Endothelial cell of umbilical vein (primary cell): ENCODE measurements around the gene FSTL4. TPM values are rescaled to one million over a fixed set of nuclear protein-coding genes. Genes with fewer than 3 reads are reported as not detected.

Source experiments
- BruUV-seq: library from RNA; stranded (reverse); fragments of 400-500 nt; replicated peaks from 2 replicates; lab custom pipeline; 2021; lab: Mats Ljungman, UMichigan
- CTCF ChIA-PET: fragments of 300-600, 350-600 bp; sonication (Branson Sonifier 250); formaldehyde crosslinking; loops from one replicate; lab custom pipeline; 2021; ENCODE audit warnings: antibody characterized with exemption, inconsistent platforms; lab: Charles Lee
- POLR2A ChIA-PET: fragments of 300-600, 350-600 bp; sonication (Branson Sonifier 250); formaldehyde crosslinking; loops from one replicate; lab custom pipeline; 2021; ENCODE audit warnings: antibody characterized with exemption, inconsistent platforms; lab: Charles Lee
- DNase-seq: peaks from one replicate; pipeline ENCODE4 v3.0.0-alpha.2; 2011; ENCODE audit warnings: low read depth, low spot score
- FAIRE-seq: peaks from 2 replicates; lab custom pipeline; 2011; peaks lifted over from hg19 to GRCh38; lab: Jason Lieb, UNC
- H2AFZ ChIP-seq: 2 replicates; pipeline ENCODE4 v1.6.0; 2012; ENCODE audit warnings: low read depth, low read length, control low read depth, inconsistent platforms
- H3K27ac ChIP-seq: 2 replicates; pipeline ENCODE4 v1.5.1; 2011; ENCODE audit warnings: low read depth, mild to moderate bottlenecking, control low read depth, low read length, moderate library complexity; ENCODE audit not compliant: insufficient read depth
- H3K27me3 ChIP-seq, 2 experiments: 2 replicates each; pipeline versions ENCODE4 v1.6.0 to v1.6.1; 2011; ENCODE audit warnings: low read length in 2 of 2, mixed read lengths in 1 of 2; ENCODE audit not compliant: control insufficient read depth in 2 of 2, insufficient read depth in 2 of 2
- H3K36me3 ChIP-seq, 2 experiments: 2 replicates in 1 of 2; 3 replicates in 1 of 2; pipeline ENCODE4 v1.5.1; 2011; ENCODE audit warnings: low read length in 2 of 2, mild to moderate bottlenecking in 1 of 2, moderate library complexity in 1 of 2; ENCODE audit not compliant: control insufficient read depth in 2 of 2, insufficient read depth in 2 of 2; ENCODE audit errors: extremely low read depth in 1 of 2
- H3K4me1 ChIP-seq: 3 replicates; pipeline ENCODE4 v1.5.1; 2011; ENCODE audit warnings: mild to moderate bottlenecking, low read length; ENCODE audit not compliant: control insufficient read depth, insufficient read depth; ENCODE audit errors: extremely low read depth
- H3K4me2 ChIP-seq: 2 replicates; pipeline ENCODE4 v1.6.1; 2011; ENCODE audit warnings: low read length, control low read depth, mixed read lengths; ENCODE audit not compliant: insufficient read depth
- H3K4me3 ChIP-seq, 3 experiments: fragments of 200-600 bp in 1 of 3; sonication (generic), shearing (Covaris generic) in 1 of 3; replicated peaks in 1 of 3; 2 replicates each; pipeline ENCODE4 v1.5.1; 2011 to 2016; ENCODE audit warnings: control low read depth in 3 of 3, low read length in 3 of 3, mild to moderate bottlenecking in 2 of 3, inconsistent platforms in 1 of 3, low read depth in 1 of 3, moderate library complexity in 1 of 3; ENCODE audit not compliant: insufficient read depth in 1 of 3
- H3K79me2 ChIP-seq: 2 replicates; pipeline ENCODE4 v1.6.0; 2012; ENCODE audit warnings: low read length, inconsistent platforms; ENCODE audit not compliant: control insufficient read depth, insufficient read depth
- H3K9ac ChIP-seq: replicated peaks from 2 replicates; pipeline ENCODE3; 2011; ENCODE audit warnings: low read length, control low read depth; ENCODE audit not compliant: insufficient read depth; ENCODE audit errors: extremely low read depth
- H3K9me1 ChIP-seq: replicated peaks from 3 replicates; pipeline ENCODE4 v1.6.0; 2011; ENCODE audit warnings: mild to moderate bottlenecking, low read length; ENCODE audit not compliant: control insufficient read depth, insufficient read depth; ENCODE audit errors: extremely low read depth
- H3K9me3 ChIP-seq: replicated peaks from 2 replicates; pipeline ENCODE4 v1.5.1; 2012; ENCODE audit warnings: low read length, inconsistent platforms; ENCODE audit not compliant: control insufficient read depth, insufficient read depth
- H4K20me1 ChIP-seq: replicated peaks from 2 replicates; pipeline ENCODE3; 2011; ENCODE audit warnings: mild to moderate bottlenecking, low read length; ENCODE audit not compliant: control insufficient read depth, insufficient read depth; ENCODE audit errors: extremely low read depth
- CTCF ChIP-seq, 2 donors: IDR thresholded peaks; 1 replicate in 1 of 2; 2 replicates in 1 of 2; pipeline ENCODE4 v1.5.1; 2011; ENCODE audit warnings: low read length in 2 of 2, mild to moderate bottlenecking in 2 of 2, moderate library complexity in 2 of 2, control low read depth in 1 of 2, inconsistent platforms in 1 of 2, low read depth in 1 of 2; ENCODE audit not compliant: insufficient read depth in 1 of 2; ENCODE audit errors: extremely low read depth in 1 of 2
- JUN ChIP-seq: IDR thresholded peaks from 2 replicates; pipeline ENCODE4 v1.6.1; 2011; ENCODE audit warnings: borderline replicate concordance, low read depth; ENCODE audit not compliant: insufficient read length, insufficient read depth
- POLR2A ChIP-seq: IDR thresholded peaks from 2 replicates; pipeline ENCODE4 v1.6.1; 2012; ENCODE audit warnings: low read depth, mild to moderate bottlenecking, control low read depth, low read length
- POLR2AphosphoS5 ChIP-seq: IDR thresholded peaks from 2 replicates; pipeline ENCODE4 v1.6.1; 2012; ENCODE audit warnings: low read depth, mild to moderate bottlenecking, control low read depth, low read length, moderate library complexity; ENCODE audit not compliant: insufficient read depth
- dilution Hi-C: fragments of 300-500 bp; cut with MboI; formaldehyde crosslinking; loops from one replicate; pipeline ENCODE4 v1.15.0; 2019; ENCODE audit warnings: low sequenced_read_pairs; ENCODE audit not compliant: extremely low pct_ligation_motif_present
- intact Hi-C: fragments of 100-400 bp; cut with micrococcal nuclease; formaldehyde crosslinking; loops from one replicate; pipeline ENCODE4 v1.10.0; 2022
- polyA plus RNA-seq, 4 experiments: library from polyadenylated mRNA; depleted of rRNA in 3 of 4; stranded (reverse) in 3 of 4; unstranded in 1 of 4; fragments of >200 nt; gene quantifications; 2 replicates each; pipeline versions ENCODE4 v1.2.1 to v1.2.3, GENCODE V29; 2011 to 2012; ENCODE audit warnings: missing spikeins in 1 of 4
- total RNA-seq: library from RNA; stranded (reverse); gene quantifications from 2 replicates; pipeline ENCODE4 v1.2.3, GENCODE V29; 2021

Gene FSTL4
- total and polyA plus RNA-seq, 2 donors (not counting 3 experiments of a cell fraction or from before 2014, with no cell fraction given): 0.18 TPM; not detected in 1

- Histone ChIP-seq H3K9me1 (no peaks in the 10 kb centered on the region), H3K9ac (no peak overlapping the region), H3K9me3 (no peaks in the 10 kb centered on the region), H3K4me3 (no peak overlapping the region), H3K79me2 (no peaks in the 10 kb centered on the region), H3K36me3 (no peaks in the 10 kb centered on the region), H2AFZ (no peak overlapping the region), H3K27ac (no peak overlapping the region), H3K4me2 (no peak overlapping the region), H3K27me3 (peaks cover 0 to 6% of the 10 kb centered on the region in 2 experiments), H3K4me1 (peaks cover 37% of the 10 kb centered on the region), H4K20me1 (peaks cover 3% of the 10 kb centered on the region)
- FAIRE-seq (no peak), DNase-seq (no peak)
- dilution Hi-C loops: no loop called here
- no TSS peak for BruUV-seq
- ChIA-PET POLR2A (no interaction called here), CTCF (no interaction called here)
- intact Hi-C loops: loop anchor here (2.0 kb wide), 1 partner anchor 131 kb away; no protein-coding TSS in a partner anchor
- TF ChIP-seq POLR2A: no peak
These were observed 8.6 kb downstream of the FSTL4 start for GRCh38 chr5:133603711-133604110.

GRCh38 chr5:133602835-133603380 is 9.4 kb downstream of the FSTL4 start:
- FAIRE-seq: peak; percentile 95
- POLR2A ChIA-PET: no interaction called here
- Histone ChIP-seq H3K4me1 (peaks cover 37% of the 10 kb centered on the region), H2AFZ (no peak overlapping the region), H3K9me1 (no peaks in the 10 kb centered on the region), H3K4me3 (peak overlapping the region in 1 of 3 experiments; percentile 4), H3K36me3 (no peaks in the 10 kb centered on the region), H3K27me3 (no peaks in the 10 kb centered on the region), H3K4me2 (peak overlapping the region; percentile 66), H3K27ac (peak overlapping the region; percentile 68), H3K9ac (peak overlapping the region; percentile 11), H4K20me1 (peaks cover 3% of the 10 kb centered on the region), H3K79me2 (no peaks in the 10 kb centered on the region), H3K9me3 (no peaks in the 10 kb centered on the region)
- no peak for TF ChIP-seq CTCF (IDR thresholded peaks at IDR 0.05; ENCODE audit: extremely low read depth in 1 of 2, insufficient read depth in 1 of 2, low read depth in 1 of 2, low read length in 2 of 2)
- no peak for TF ChIP-seq POLR2AphosphoS5
- peak; percentile 42 for TF ChIP-seq JUN
- intact Hi-C loops: loop anchor here (1.0 to 2.0 kb wide), 2 partner anchors 8 to 132 kb away; no protein-coding TSS in a partner anchor
- dilution Hi-C loops: no loop called here
- no TSS peak for BruUV-seq
- CTCF ChIA-PET: interaction anchor here (0.9 to 1.8 kb wide), 3 partner anchors 7 to 182 kb away, joined by 3 to 9 read pairs (median 3); no protein-coding TSS in a partner anchor
- DNase-seq: peak; percentile 86
